Mesothelial cell of epicardium (in vitro differentiated cells): ENCODE measurements around the gene AKAP13. TPM values are rescaled to one million over a fixed set of nuclear protein-coding genes. Genes with fewer than 3 reads are reported as not detected.

ENCODE experiments used
- DNase-seq, 2 experiments: peaks; one replicate each; pipeline ENCODE4 v3.0.0; 2021; ENCODE audit warnings: low spot score in 2 of 2; ENCODE audit not compliant: unreplicated experiment in 2 of 2
- H3K27ac Mint-ChIP-seq: 2 replicates; pipeline ENCODE4 v1.8.0; 2021; ENCODE audit warnings: mixed read lengths
- H3K27me3 Mint-ChIP-seq: 2 replicates; pipeline ENCODE4 v1.8.0; 2021; ENCODE audit warnings: low read depth, mixed read lengths
- H3K36me3 Mint-ChIP-seq: 2 replicates; pipeline ENCODE4 v1.8.0; 2021; ENCODE audit warnings: mixed read lengths
- H3K4me1 Mint-ChIP-seq: 2 replicates; pipeline ENCODE4 v1.8.0; 2021; ENCODE audit warnings: mixed read lengths
- H3K4me3 Mint-ChIP-seq: 2 replicates; pipeline ENCODE4 v1.8.0; 2021; ENCODE audit warnings: mild to moderate bottlenecking, moderate library complexity, mixed read lengths
- H3K9me3 Mint-ChIP-seq: 2 replicates; pipeline ENCODE4 v1.8.0; 2021; ENCODE audit warnings: mixed read lengths
- CTCF ChIP-seq: fragments of 200-600 bp; sonication (generic); IDR thresholded peaks from one replicate; pipeline ENCODE4 v1.5.0; 2021; ENCODE audit warnings: antibody characterized with exemption; ENCODE audit not compliant: unreplicated experiment
- total RNA-seq: library from RNA; stranded (reverse); gene quantifications from 3 replicates; pipeline ENCODE4 v1.2.1, GENCODE V29; 2021

Gene AKAP13
- total RNA-seq, 1 donor from 2014 or later: 109 TPM

- Mint-ChIP-seq H3K27ac (no peak overlapping the region), H3K4me3 (no peak overlapping the region), H3K27me3 (no peaks in the 10 kb centered on the region), H3K4me1 (peaks cover 22% of the 10 kb centered on the region), H3K36me3 (peaks cover 5% of the 10 kb centered on the region), H3K9me3 (no peaks in the 10 kb centered on the region)
- DNase-seq: no peak
- TF ChIP-seq CTCF: no peak
These were observed 231.0 kb downstream of the AKAP13 start for GRCh38 chr15:85611361-85611760.

- Mint-ChIP-seq H3K36me3 (peaks cover 5% of the 10 kb centered on the region), H3K27ac (peak overlapping the region; percentile 72), H3K27me3 (no peaks in the 10 kb centered on the region), H3K4me3 (no peak overlapping the region), H3K4me1 (peaks cover 22% of the 10 kb centered on the region), H3K9me3 (no peaks in the 10 kb centered on the region)
- DNase-seq: no peak
- no peak for TF ChIP-seq CTCF
These were observed 233.7 kb downstream of the AKAP13 start for GRCh38 chr15:85614059-85614458.

- no peak for DNase-seq
- Mint-ChIP-seq H3K27me3 (no peaks in the 10 kb centered on the region), H3K9me3 (no peaks in the 10 kb centered on the region), H3K4me1 (peaks cover 22% of the 10 kb centered on the region), H3K27ac (no peak overlapping the region), H3K4me3 (no peak overlapping the region), H3K36me3 (peaks cover 4% of the 10 kb centered on the region)
- TF ChIP-seq CTCF: no peak
These were observed 235.5 kb downstream of the AKAP13 start for GRCh38 chr15:85615930-85616329.

- peak overlapping the region; percentile 62 for H3K27ac Mint-ChIP-seq
- no peaks in the 10 kb centered on the region for H3K27me3 Mint-ChIP-seq
- H3K4me1 Mint-ChIP-seq: peaks cover 22% of the 10 kb centered on the region
- no peak for TF ChIP-seq CTCF
- H3K36me3 Mint-ChIP-seq: peaks cover 1% of the 10 kb centered on the region
- no peak overlapping the region for H3K4me3 Mint-ChIP-seq
- DNase-seq: no peak
- H3K9me3 Mint-ChIP-seq: no peaks in the 10 kb centered on the region
These were observed 236.2 kb downstream of the AKAP13 start for GRCh38 chr15:85616549-85617110.

- H3K4me1 Mint-ChIP-seq: peaks cover 36% of the 10 kb centered on the region
- H3K4me3 Mint-ChIP-seq: no peak overlapping the region
- H3K9me3 Mint-ChIP-seq: no peaks in the 10 kb centered on the region
- TF ChIP-seq CTCF: no peak
- H3K27ac Mint-ChIP-seq: no peak overlapping the region
- no peak for DNase-seq
- H3K36me3 Mint-ChIP-seq: no peaks in the 10 kb centered on the region
- no peaks in the 10 kb centered on the region for H3K27me3 Mint-ChIP-seq
These were observed 237.8 kb downstream of the AKAP13 start for GRCh38 chr15:85618228-85618505.

- Mint-ChIP-seq H3K27me3 (no peaks in the 10 kb centered on the region), H3K27ac (no peak overlapping the region), H3K36me3 (no peaks in the 10 kb centered on the region), H3K9me3 (no peaks in the 10 kb centered on the region), H3K4me1 (peaks cover 40% of the 10 kb centered on the region), H3K4me3 (no peak overlapping the region)
- TF ChIP-seq CTCF: no peak
- DNase-seq: peak in 1 of 2 experiments; percentile 42
These were observed 238.6 kb downstream of the AKAP13 start for GRCh38 chr15:85618956-85619491.
